GM19240 (cell line): ENCODE data around the gene MED25.
"Not testable (repeated sequence)": the region's sequence is repeated elsewhere in the genome, so short reads cannot be mapped to it uniquely, and the experiment has no call there.

Experiments
- DNase-seq: peaks from one replicate; pipeline ENCODE4 v3.0.0; 2011; ENCODE audit warnings: low spot score; ENCODE audit not compliant: insufficient read length

The MED25 gene

GRCh38 chr19:49814010-49814409, 4.1 kb upstream of the MED25 start:
- DNase-seq, result no peak

- no peak for DNase-seq
Observed at GRCh38 chr19:49816590-49816989, 1.5 kb upstream of the MED25 start.

- no peak for DNase-seq
Observed at GRCh38 chr19:49818649-49819370, 721 bp downstream of the MED25 start.

DNA sequence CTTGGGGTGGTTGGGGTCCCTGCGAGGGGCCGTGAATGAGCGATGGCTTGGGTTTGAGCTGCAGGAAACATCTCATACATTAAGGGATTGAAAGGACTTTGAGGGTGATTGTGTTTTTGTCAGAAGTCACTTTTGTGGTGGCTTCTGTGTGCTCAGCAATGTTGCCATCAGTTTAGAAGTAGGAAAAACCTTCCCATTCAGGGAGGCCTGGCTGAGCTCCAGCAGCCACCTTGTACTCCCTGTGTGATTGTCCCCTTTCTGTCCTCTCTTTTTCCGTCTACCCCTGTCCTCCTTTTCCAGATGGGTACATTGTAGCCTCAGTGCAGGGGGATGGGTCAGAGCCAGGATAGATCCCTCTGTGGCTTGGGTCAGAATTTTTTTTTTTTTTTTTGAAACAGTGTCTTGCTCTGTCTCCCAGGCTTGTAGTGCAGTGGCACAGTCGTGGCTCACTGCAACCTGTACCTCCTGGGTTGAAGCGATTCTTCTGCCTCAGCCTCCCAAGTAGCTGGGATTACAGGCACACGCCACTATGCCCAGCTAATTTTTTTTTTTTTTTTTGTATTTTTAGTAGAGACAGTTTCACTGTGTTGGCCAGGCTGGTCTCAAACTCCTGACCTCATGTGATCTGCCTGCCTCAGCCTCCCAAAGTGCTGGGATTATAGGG, 1.5 kb downstream of the MED25 start:
- not testable (repeated sequence) for DNase-seq

GRCh38 chr19:49820125-49820524, 2.0 kb downstream of the MED25 start:
- no peak for DNase-seq

GRCh38 chr19:49823472-49823871, 5.4 kb downstream of the MED25 start:
- DNase-seq, result no peak

GRCh38 chr19:49824662-49825061, 6.6 kb downstream of the MED25 start:
- no peak for DNase-seq

GRCh38 chr19:49827034-49827433, 8.9 kb downstream of the MED25 start:
- no peak for DNase-seq

DNA sequence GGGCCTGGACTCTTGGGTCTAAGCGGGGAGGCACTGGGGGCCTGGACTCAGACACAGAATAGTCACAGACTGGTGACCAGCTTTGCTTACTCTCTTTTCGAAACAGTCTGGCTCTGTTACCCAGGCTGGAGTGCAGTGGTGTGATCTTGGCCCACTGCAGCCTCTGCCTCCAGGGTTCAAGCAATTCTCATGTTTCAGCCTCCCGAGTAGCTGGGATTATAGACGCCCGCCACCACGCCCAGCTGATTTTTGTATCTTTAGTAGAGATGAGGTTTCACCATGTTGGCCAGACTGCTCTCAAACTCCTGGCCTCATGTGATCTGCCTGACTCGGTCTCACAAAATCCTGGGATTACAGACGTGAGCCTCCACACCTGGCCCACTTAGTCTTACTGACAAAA, 11.1 kb downstream of the MED25 start:
- DNase-seq, result no peak

DNA sequence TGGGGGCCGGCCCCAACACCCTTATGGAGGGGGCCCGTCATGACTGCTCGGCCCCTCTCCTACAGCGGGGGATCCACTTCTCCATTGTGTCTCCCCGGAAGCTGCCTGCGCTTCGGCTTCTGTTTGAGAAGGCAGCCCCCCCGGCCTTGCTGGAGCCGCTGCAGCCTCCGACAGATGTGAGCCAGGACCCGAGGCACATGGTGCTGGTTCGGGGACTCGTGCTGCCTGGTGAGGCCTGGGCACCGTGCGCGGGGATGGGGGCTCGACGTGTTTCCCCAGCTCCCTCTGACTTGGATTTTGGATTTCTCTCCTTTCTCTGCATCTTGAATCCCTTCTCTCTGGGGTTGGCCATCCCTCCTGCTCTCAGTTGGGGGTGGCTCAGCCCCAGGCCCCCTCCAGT, 11.6 kb downstream of the MED25 start:
- DNase-seq, result no peak

- no peak for DNase-seq
Observed at GRCh38 chr19:49830766-49831165, 12.7 kb downstream of the MED25 start.

GRCh38 chr19:49831592-49831991, 13.5 kb downstream of the MED25 start:
- no peak for DNase-seq

- DNase-seq, result no peak
Observed at GRCh38 chr19:49832556-49832955, 14.5 kb downstream of the MED25 start.

DNA sequence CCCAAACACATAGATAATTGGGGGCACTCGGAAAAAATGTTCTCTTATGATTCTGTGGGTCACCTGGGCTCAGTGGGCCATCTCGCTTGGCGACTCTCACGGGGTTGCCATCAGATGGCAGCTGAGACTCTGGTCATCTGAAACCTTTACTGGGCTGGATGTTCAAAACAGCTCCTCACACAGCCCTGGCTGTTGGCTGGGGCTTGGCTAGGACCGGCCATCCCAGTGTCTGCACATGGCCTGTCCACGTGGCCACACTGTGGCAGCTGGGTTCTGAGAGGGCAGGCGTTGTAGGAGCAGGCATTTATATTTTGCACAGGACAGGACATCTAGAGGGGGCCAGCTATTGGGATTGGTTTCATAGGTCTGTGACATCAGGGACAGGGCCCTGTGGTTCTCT, 15.5 kb downstream of the MED25 start:
- no peak for DNase-seq

- no peak for DNase-seq
Observed at GRCh38 chr19:49835562-49835961, 17.5 kb downstream of the MED25 start.

GRCh38 chr19:49836176-49837008, 18.3 kb downstream of the MED25 start:
- DNase-seq, result no peak

DNA sequence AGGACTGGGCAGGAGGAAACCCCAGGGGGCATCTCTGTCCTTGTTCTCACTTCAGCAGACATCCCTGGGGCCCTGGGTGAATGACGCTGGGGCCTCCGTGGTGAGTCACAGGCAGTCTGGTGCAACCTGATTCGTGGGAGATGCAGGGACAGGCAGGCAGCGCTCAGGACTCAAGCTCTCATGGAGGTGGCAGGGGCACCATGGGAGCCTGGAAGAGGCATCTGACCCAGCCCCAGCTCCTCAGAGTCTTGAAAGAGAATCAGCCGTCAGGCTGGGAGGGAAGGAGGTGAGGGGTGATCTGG, 18.9 kb downstream of the MED25 start:
- DNase-seq, result no peak

- no peak for DNase-seq
Observed at GRCh38 chr19:49837425-49837824, 19.3 kb downstream of the MED25 start.

DNA sequence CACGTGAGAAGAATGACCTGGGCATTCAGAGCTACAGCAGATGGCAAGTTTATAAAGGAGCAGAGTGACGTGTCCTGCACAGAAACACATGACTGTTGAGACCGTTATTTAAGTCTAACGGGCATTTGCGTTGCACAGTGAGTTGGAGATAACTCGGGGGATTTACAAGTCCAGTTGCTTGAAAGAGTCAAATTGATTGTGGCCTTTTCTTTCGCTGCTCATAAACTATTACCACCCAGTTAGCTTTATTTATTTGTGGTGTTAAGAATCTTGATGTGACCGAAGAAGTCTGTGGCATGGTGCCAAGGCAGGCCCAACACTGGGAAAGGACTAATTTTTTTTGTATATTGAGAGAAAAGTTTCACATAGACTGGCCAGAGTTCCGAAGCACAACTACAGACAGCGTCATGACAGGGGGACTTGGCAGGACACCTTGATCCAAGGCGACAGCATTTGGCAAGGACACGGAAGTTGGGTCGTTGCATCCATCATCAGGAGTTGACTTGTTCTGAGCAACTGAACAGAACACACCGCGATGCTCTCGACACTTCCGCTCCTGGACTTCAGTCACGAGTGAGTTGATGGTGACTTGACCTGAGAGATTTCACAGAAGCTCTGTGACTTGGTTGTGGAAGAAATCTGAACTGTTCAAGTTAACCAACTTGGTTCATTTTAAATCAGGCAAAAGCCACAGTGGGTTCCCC, 20.9 kb downstream of the MED25 start:
- DNase-seq, result no peak

GRCh38 chr19:49839713-49840112, 21.6 kb downstream of the MED25 start:
- DNase-seq, result no peak

GRCh38 chr19:49840321-49840720, 22.2 kb downstream of the MED25 start:
- no peak for DNase-seq

DNA sequence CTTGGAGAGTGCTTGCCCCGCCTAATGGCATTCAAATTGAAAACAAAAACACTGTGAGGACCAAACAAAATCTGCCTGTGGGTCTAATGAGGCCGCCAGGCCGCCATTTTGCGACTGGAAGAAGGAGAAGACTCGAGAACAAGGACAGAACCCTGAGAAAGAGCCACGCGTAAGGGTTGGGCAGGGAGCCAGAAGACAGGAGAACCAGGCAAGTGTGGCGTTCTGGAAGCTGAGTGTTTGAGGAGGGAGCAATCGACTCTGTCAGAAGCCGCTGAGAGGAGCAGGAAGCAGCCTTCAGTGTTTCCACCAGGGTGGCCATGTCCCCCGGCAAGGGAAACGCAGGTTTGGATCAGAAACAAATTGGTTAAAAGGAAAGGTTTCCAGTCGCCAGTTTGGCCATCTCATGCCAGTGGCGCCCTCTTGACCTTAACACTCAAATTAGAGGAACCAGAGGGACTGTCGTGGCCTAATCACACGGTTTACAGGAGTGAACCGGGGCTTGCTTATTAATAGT, 22.7 kb downstream of the MED25 start:
- DNase-seq, result no peak
